ENCODE data around the gene UNC93A. TPM values are rescaled to one million over a fixed set of nuclear protein-coding genes. Genes with fewer than 3 reads are reported as not detected.
"Not testable (repeated sequence)": the region's sequence is repeated elsewhere in the genome, so short reads cannot be mapped to it uniquely, and the experiment has no call there.

The UNC93A gene
- total RNA-seq, 1 donor from 2014 or later, result not detected

DNA sequence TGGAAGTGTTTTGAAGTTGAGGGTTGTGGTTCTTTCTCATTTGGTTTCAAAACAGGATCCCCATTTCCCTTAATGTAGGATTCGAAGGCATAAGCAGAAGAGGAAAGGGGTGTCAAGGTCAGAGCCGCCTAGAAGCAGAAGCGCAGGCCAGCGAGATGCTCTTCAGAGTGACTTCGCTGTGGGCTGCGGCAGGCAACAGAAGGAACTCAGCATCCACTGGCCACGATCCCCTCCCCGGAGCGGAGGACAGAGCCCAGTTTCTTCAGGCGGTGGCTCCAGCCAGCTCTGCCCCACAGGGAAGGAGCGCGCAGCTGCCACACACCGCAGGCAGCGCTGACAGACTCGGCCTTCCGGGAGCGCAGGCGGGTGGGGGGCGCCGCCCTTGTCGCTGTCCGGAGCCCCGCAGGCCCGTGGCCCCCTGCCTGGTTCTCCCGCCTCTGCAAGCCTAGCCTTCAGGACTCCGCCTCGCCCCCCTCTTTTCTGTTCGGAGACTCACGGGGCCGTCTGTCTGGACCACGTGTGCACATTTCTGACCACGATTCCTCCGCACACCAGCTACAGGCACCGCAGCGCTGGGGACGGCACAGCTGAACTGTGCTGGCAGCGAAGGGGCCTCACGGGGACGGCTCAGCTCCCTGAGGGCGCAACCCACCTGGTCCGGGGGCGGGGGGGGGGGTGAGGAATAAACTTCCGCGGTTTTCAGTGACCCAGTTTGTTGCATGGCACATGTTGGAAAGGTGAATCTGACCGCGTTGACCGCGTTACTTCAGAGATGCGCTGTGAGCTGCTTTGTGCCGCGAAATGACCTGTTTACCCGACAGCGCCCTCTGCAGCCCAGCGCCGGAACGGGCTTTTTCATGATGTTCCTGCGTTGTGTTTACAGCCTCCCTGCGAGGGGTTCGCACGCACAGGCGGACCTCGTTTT is 59.9 kb downstream of the UNC93A start:
- TF ChIP-seq, protein P1, sequence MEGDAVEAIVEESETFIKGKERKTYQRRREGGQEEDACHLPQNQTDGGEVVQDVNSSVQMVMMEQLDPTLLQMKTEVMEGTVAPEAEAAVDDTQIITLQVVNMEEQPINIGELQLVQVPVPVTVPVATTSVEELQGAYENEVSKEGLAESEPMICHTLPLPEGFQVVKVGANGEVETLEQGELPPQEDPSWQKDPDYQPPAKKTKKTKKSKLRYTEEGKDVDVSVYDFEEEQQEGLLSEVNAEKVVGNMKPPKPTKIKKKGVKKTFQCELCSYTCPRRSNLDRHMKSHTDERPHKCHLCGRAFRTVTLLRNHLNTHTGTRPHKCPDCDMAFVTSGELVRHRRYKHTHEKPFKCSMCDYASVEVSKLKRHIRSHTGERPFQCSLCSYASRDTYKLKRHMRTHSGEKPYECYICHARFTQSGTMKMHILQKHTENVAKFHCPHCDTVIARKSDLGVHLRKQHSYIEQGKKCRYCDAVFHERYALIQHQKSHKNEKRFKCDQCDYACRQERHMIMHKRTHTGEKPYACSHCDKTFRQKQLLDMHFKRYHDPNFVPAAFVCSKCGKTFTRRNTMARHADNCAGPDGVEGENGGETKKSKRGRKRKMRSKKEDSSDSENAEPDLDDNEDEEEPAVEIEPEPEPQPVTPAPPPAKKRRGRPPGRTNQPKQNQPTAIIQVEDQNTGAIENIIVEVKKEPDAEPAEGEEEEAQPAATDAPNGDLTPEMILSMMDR (IDR thresholded peaks at IDR 0.05), result peak; percentile 43
- Mint-ChIP-seq H3K27me3 (peaks cover 21% of the 10 kb centered on the region), H3K27ac (peak overlapping the region; percentile 74), H3K9me3 (no peaks in the 10 kb centered on the region), H3K4me3 (peak overlapping the region; percentile 89), H3K4me1 (peaks cover 24% of the 10 kb centered on the region), H3K36me3 (ENCODE audit: low read depth) (no peaks in the 10 kb centered on the region)
- ATAC-seq (ENCODE audit: low read depth) (peak; percentile 77), DNase-seq (peak; percentile 77)
- intact Hi-C loops (cut with micrococcal nuclease), result loop anchor here (1.0 to 10.0 kb wide), 7 partner anchors 134 to 762 kb away; partner anchors contain the start of genes AFDN and CEP43
- POLR2A ChIA-PET, result interaction anchor here (0.7 to 1.4 kb wide), 4 partner anchors 199 to 762 kb away, joined by 4 to 9 read pairs (median 4); no protein-coding TSS in a partner anchor
- CTCF ChIA-PET, result interaction anchor here (0.8 to 1.9 kb wide), 5 partner anchors 13 to 575 kb away, joined by 3 to 5 read pairs (median 3); no protein-coding TSS in a partner anchor

GRCh38 chr6:167351656-167352345 is 60.7 kb downstream of the UNC93A start:
- H3K36me3 Mint-ChIP-seq (ENCODE audit: low read depth), result no peaks in the 10 kb centered on the region
- TF ChIP-seq, protein P1 (IDR thresholded peaks at IDR 0.05), result peak; percentile 11
- ATAC-seq (ENCODE audit: low read depth) (peak; percentile 13), DNase-seq (no peak)
- ChIA-PET POLR2A (interaction anchor here (0.7 to 1.4 kb wide), 4 partner anchors 200 to 763 kb away, joined by 4 to 9 read pairs (median 4); no protein-coding TSS in a partner anchor), CTCF (interaction anchor here (0.8 to 1.9 kb wide), 5 partner anchors 12 to 576 kb away, joined by 3 to 5 read pairs (median 3); no protein-coding TSS in a partner anchor)
- H3K4me1 Mint-ChIP-seq, result peaks cover 24% of the 10 kb centered on the region
- no peaks in the 10 kb centered on the region for H3K9me3 Mint-ChIP-seq
- intact Hi-C loops (cut with micrococcal nuclease), result loop anchor here (1.0 to 10.0 kb wide), 7 partner anchors 134 to 763 kb away; partner anchors contain the start of genes AFDN and CEP43
- H3K4me3 Mint-ChIP-seq, result peak overlapping the region; percentile 89
- peak overlapping the region; percentile 74 for H3K27ac Mint-ChIP-seq
- H3K27me3 Mint-ChIP-seq, result peaks cover 16% of the 10 kb centered on the region

- intact Hi-C loops (cut with micrococcal nuclease), result loop anchor here (10.0 kb wide), 1 partner anchor 468 kb away; the partner anchor contains the start of gene AFDN
- POLR2A ChIA-PET, result no interaction called here
Observed at GRCh38 chr6:167356874-167357273, 65.8 kb downstream of the UNC93A start.

GRCh38 chr6:167358394-167358793 is 67.3 kb downstream of the UNC93A start:
- intact Hi-C loops (cut with micrococcal nuclease), result loop anchor here (10.0 kb wide), 1 partner anchor 466 kb away; the partner anchor contains the start of gene AFDN
- DNase-seq; H3K9me3 Mint-ChIP-seq; ATAC-seq (ENCODE audit: low read depth); POLR2A ChIA-PET; H3K4me3 Mint-ChIP-seq; H3K27ac Mint-ChIP-seq; CTCF ChIA-PET; H3K36me3 Mint-ChIP-seq (ENCODE audit: low read depth); H3K4me1 Mint-ChIP-seq: not testable (repeated sequence)
- H3K27me3 Mint-ChIP-seq, result peaks cover 12% of the 10 kb centered on the region

More at GRCh38 chr6:167356874-167357273, 65.8 kb downstream of the UNC93A start:
- H3K9me3 Mint-ChIP-seq, result no peaks in the 10 kb centered on the region
- ATAC-seq (ENCODE audit: low read depth) (no peak), DNase-seq (no peak)
- H3K4me3 Mint-ChIP-seq, result no peak overlapping the region
- TF ChIP-seq, protein P1 (IDR thresholded peaks at IDR 0.05), result no peak
- no peaks in the 10 kb centered on the region for H3K36me3 Mint-ChIP-seq (ENCODE audit: low read depth)
- H3K27me3 Mint-ChIP-seq, result peaks cover 10% of the 10 kb centered on the region
- H3K27ac Mint-ChIP-seq, result no peak overlapping the region
- peaks cover 6% of the 10 kb centered on the region for H3K4me1 Mint-ChIP-seq
- CTCF ChIA-PET, result no interaction called here

DNA sequence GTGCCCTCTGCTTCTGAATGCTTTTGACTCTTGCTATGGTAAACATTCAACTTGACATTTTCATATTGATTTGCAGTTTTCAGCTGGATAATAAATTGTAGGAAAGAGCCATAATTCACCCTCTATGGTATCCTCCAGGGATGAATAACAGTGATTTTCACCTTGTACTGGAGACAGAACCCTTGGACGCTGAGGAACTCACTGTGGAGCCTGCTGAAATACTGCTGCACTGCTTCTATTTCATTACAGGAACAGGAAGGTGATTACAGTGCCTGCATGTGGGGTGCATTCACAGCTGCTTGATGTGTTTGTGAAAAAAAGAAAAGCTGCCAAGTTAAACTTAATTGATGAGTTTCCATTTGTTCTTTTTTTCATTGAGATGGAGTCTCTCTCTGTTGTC is 70.1 kb downstream of the UNC93A start:
- ATAC-seq (ENCODE audit: low read depth); H3K4me3 Mint-ChIP-seq; CTCF ChIA-PET; DNase-seq; H3K4me1 Mint-ChIP-seq; H3K27ac Mint-ChIP-seq; POLR2A ChIA-PET; H3K9me3 Mint-ChIP-seq; intact Hi-C loops (cut with micrococcal nuclease); H3K36me3 Mint-ChIP-seq (ENCODE audit: low read depth): not testable (repeated sequence)
- peaks cover 16% of the 10 kb centered on the region for H3K27me3 Mint-ChIP-seq

Other genes with a start within 250 kb of the UNC93A start
- gene CCR6, start 168.2 kb upstream of the UNC93A start, total RNA-seq, result 26.2 and 28.9 TPM in 2 replicates
- not detected in 2 replicates for gene GPR31, start 133.3 kb upstream of the UNC93A start, total RNA-seq
- gene TTLL2, start 33.8 kb downstream of the UNC93A start, total RNA-seq, result not detected in 2 replicates

Data from activated B cell treated with CpG ODN at 0.5 μM for 24 hours (primary cell).